ENCODE data around the gene SOCS1. TPM values are rescaled to one million over a fixed set of nuclear protein-coding genes. Genes with fewer than 3 reads are reported as not detected.

Gene SOCS1
- total and polyA plus RNA-seq, 2 of the 8 experiments (the other 6 are each of a cell fraction or from before 2014, with no cell fraction given): 21.0 to 48.9 TPM

DNA sequence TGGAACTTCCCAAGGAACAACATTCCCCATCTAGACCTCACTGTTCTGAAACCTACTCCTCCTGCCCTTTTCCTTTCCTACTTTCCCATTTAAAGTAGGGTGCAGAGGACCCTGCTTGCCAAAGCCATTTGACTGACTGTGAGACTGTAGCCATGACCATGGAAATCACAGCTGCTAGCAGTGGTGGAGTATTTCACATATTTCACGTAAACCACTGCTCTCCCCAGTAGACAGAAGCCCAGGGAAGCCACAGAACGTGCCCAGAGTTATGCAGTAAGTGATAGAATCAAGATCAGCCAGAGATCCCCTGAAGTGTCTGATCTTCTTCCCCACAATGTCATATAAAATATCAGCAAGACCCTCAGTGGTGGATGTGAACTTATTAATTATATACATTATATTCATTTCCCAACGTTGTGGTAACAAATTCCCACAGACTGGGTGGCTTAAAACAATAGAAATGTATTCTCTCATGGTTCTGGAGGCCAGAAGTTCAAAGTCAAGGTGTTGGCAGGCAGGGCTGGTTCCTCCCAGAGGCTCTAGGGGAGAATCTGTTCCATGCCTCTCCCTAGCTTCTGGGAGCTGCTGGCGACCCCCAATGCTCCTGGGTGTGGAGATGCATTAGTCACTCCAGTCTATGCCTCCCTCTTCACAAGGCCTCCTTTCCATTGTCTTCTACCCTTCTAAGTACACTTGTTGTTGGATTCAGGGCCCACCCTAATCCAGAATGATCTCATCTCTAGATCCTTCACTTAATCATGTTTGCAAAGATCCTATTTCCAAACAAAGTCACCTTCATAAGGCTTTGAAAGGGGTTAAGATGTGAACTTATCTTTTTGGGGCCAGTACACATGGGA, 45.9 kb upstream of the SOCS1 start:
- H3K18ac ChIP-seq (ENCODE audit: extremely low read depth, low read length): no peak overlapping the region
- WGBS, 2 experiments (ENCODE audit: extremely low coverage in 1 of 2, insufficient coverage in 1 of 2, insufficient read length in 1 of 2, insufficient replicate concordance in 2 of 2, low coverage in 1 of 2, low lambda C conversion rate in 2 of 2, missing lambda C conversion rate in 1 of 2): 77% methylated on average over 4 of the region's 4 CpGs; no CpG with 5 or more reads in 1 of the 2 experiments
- H3K56ac ChIP-seq (replicated peaks; ENCODE audit: insufficient read length, low read depth, low read length): no peak overlapping the region
- no peaks in the 10 kb centered on the region for H3K9me3 ChIP-seq (ENCODE audit: insufficient read depth in 2 of 2, low read depth in 1 of 2, low read length in 1 of 2)
- H2AK5ac ChIP-seq (ENCODE audit: low read depth, low read length): no peak overlapping the region
- H3K27me3 ChIP-seq (replicated peaks in 1 of 4; ENCODE audit: control insufficient read depth in 3 of 4, extremely low read depth in 1 of 4, insufficient read depth in 3 of 4, low read length in 3 of 4): no peaks in the 10 kb centered on the region
- H3K79me2 ChIP-seq (ENCODE audit: control insufficient read depth in 1 of 2, insufficient read depth in 2 of 2, low read length in 2 of 2): no peaks in the 10 kb centered on the region
- H3K27ac ChIP-seq (ENCODE audit: low read depth, low read length): no peak overlapping the region
- no peak overlapping the region for H3K4me3 ChIP-seq (ENCODE audit: extremely low read depth in 1 of 4, insufficient read depth in 2 of 4, low read depth in 3 of 4, low read length in 4 of 4)
- no peak overlapping the region; the same call in 1 of the 2 replicates for H2BK15ac ChIP-seq (ENCODE audit: low read length)
- H2BK12ac ChIP-seq (ENCODE audit: low read depth, low read length): no peak overlapping the region
- H3K23me2 ChIP-seq (ENCODE audit: low read depth, low read length): no peaks in the 10 kb centered on the region
- CTCF ChIA-PET (ENCODE audit: partially characterized antibody): interaction anchor here (0.8 to 1.2 kb wide), 3 partner anchors 24 to 55 kb away, joined by 3 to 5 read pairs (median 3); no protein-coding TSS in a partner anchor
- H4K20me1 ChIP-seq (replicated peaks in 1 of 2; ENCODE audit: control insufficient read depth in 1 of 2, insufficient read depth in 2 of 2, low read length in 2 of 2): no peaks in the 10 kb centered on the region
- no peak overlapping the region for H3K4ac ChIP-seq (replicated peaks; ENCODE audit: insufficient read length, low read depth, low read length)
- H3K4me1 ChIP-seq (replicated peaks in 1 of 4; ENCODE audit: control insufficient read depth in 3 of 4, insufficient read depth in 4 of 4, low read length in 3 of 4): peaks cover 5 to 9% (median 7%) of the 10 kb centered on the region in 4 experiments
- H2BK120ac ChIP-seq (replicated peaks; ENCODE audit: low read depth, low read length): no peak overlapping the region
- no peaks in the 10 kb centered on the region for H3K79me1 ChIP-seq (ENCODE audit: low read depth, low read length)
- H4K5ac ChIP-seq (ENCODE audit: insufficient read length, low read depth, low read length): no peak overlapping the region
- FAIRE-seq (no peak), DNase-seq (ENCODE audit: low read depth in 1 of 2, low spot score in 2 of 2) (no peak)
- H3K23ac ChIP-seq (ENCODE audit: insufficient read length): no peak overlapping the region
- no peak overlapping the region for H2BK5ac ChIP-seq (ENCODE audit: low read depth, low read length)
- no peak overlapping the region for H2AFZ ChIP-seq (ENCODE audit: low read length)
- TF ChIP-seq CHD2 (IDR thresholded peaks at IDR 0.05; ENCODE audit: low read length): no peak
- H3K14ac ChIP-seq (ENCODE audit: insufficient read length): no peak overlapping the region
- H3K36me3 ChIP-seq (ENCODE audit: control insufficient read depth in 2 of 4, insufficient read depth in 4 of 4, low read length in 3 of 4): no peaks in the 10 kb centered on the region
- H3K4me2 ChIP-seq (ENCODE audit: insufficient read depth in 1 of 2, low read depth in 2 of 2, low read length in 2 of 2): no peak overlapping the region
- POLR2A ChIA-PET (ENCODE audit: partially characterized antibody): interaction anchor here (3.4 kb wide), 1 partner anchor 46 kb away, joined by 12 read pairs; the partner anchor contains the start of gene SOCS1
- H4K8ac ChIP-seq (ENCODE audit: extremely low read depth, insufficient read depth, low read length): no peak overlapping the region
- H4K91ac ChIP-seq (replicated peaks; ENCODE audit: insufficient read length, low read length): no peak overlapping the region
- no peak overlapping the region for H3K9ac ChIP-seq (replicated peaks in 1 of 4; ENCODE audit: extremely low read depth in 1 of 4, low read depth in 3 of 4, low read length in 3 of 4)
- 0 out of 2 replicates have a peak overlapping the region, but pooled peaks have one; percentile 11 for H2BK20ac ChIP-seq (ENCODE audit: low read length)

All from H1 (cell line).